GM18520 (cell line): ENCODE data around the gene SLC16A8.

Experiments
- ATAC-seq: cut with Tn5 transposase; IDR thresholded peaks from one replicate; pipeline ENCODE4 v1.9.1; 2021; ENCODE audit not compliant: unreplicated experiment

SLC16A8 gene

GRCh38 chr22:38114484-38115398 lies 30.8 kb upstream of the SLC16A8 start:
- no peak for ATAC-seq

- no peak for ATAC-seq
Measured at GRCh38 chr22:38112381-38112780, 28.4 kb upstream of the SLC16A8 start.

GRCh38 chr22:38111925-38112355 lies 28.0 kb upstream of the SLC16A8 start:
- no peak for ATAC-seq

GRCh38 chr22:38110863-38111852 lies 27.2 kb upstream of the SLC16A8 start:
- no peak for ATAC-seq

- ATAC-seq: no peak
Measured at GRCh38 chr22:38110008-38110862, 26.3 kb upstream of the SLC16A8 start, which contains the start of gene BAIAP2L2. BAIAP2L2 (minus strand) TSS chr22:38110684; CDS start chr22:38110525, 159 bp downstream.

- ATAC-seq: no peak
Measured at GRCh38 chr22:38109371-38110001, 25.5 kb upstream of the SLC16A8 start.

GRCh38 chr22:38108561-38109319 lies 24.8 kb upstream of the SLC16A8 start:
- ATAC-seq: no peak

GRCh38 chr22:38107692-38108515 lies 23.9 kb upstream of the SLC16A8 start:
- no peak for ATAC-seq

- no peak for ATAC-seq
Measured at GRCh38 chr22:38106814-38107578, 23.0 kb upstream of the SLC16A8 start.

GRCh38 chr22:38104084-38104483 lies 20.1 kb upstream of the SLC16A8 start:
- ATAC-seq: no peak

GRCh38 chr22:38103641-38104040 lies 19.7 kb upstream of the SLC16A8 start:
- ATAC-seq: no peak

- ATAC-seq: no peak
Measured at GRCh38 chr22:38098410-38099249, 14.6 kb upstream of the SLC16A8 start.

- ATAC-seq: no peak
Measured at GRCh38 chr22:38097557-38098409, 13.8 kb upstream of the SLC16A8 start.

GRCh38 chr22:38097058-38097457 lies 13.1 kb upstream of the SLC16A8 start:
- no peak for ATAC-seq

- no peak for ATAC-seq
Measured at GRCh38 chr22:38089474-38089851, 5.5 kb upstream of the SLC16A8 start.
